ENCODE data around the gene PRKG1.

The PRKG1 gene

GRCh38 chr10:51965451-51965850, 891.2 kb downstream of the PRKG1 start:
- TF ChIP-seq EZH2phosphoT487 (IDR thresholded peaks at IDR 0.05; ENCODE audit: borderline replicate concordance) (no peak), CTCF (conservative IDR thresholded peaks at IDR 0.05; ENCODE audit: low read length) (no peak)
- H3K4me3 ChIP-seq (ENCODE audit: low read length, poor library complexity, severe bottlenecking) = no peak overlapping the region
- H3K27me3 ChIP-seq (ENCODE audit: insufficient read depth, low read length, poor library complexity, severe bottlenecking) = no peaks in the 10 kb centered on the region
- H3K9me2 ChIP-seq (replicated peaks; ENCODE audit: low read depth, low read length) = no peaks in the 10 kb centered on the region
- no peaks in the 10 kb centered on the region for H3K79me2 ChIP-seq (ENCODE audit: insufficient read depth, low read length)
- H3K36me3 ChIP-seq (ENCODE audit: insufficient read depth, low read length) = no peaks in the 10 kb centered on the region
- no peaks in the 10 kb centered on the region for H3K9me3 ChIP-seq (ENCODE audit: insufficient read depth, low read depth, low read length)
- H3K4me2 ChIP-seq (ENCODE audit: low read depth, low read length, poor library complexity, severe bottlenecking) = no peak overlapping the region
- H3K9ac ChIP-seq (ENCODE audit: low read depth, low read length, poor library complexity, severe bottlenecking) = no peak overlapping the region
- H4K20me1 ChIP-seq (ENCODE audit: insufficient read depth, low read length, poor library complexity, severe bottlenecking) = no peaks in the 10 kb centered on the region
- no peak overlapping the region for H2AFZ ChIP-seq (ENCODE audit: low read length)
- H3F3A ChIP-seq (ENCODE audit: low read depth) = no peaks in the 10 kb centered on the region
- no peaks in the 10 kb centered on the region for H3K4me1 ChIP-seq (ENCODE audit: insufficient read depth, low read length, poor library complexity, severe bottlenecking)

- Histone ChIP-seq H3K79me2 (ENCODE audit: insufficient read depth, low read length) (no peaks in the 10 kb centered on the region), H3F3A (ENCODE audit: low read depth) (no peaks in the 10 kb centered on the region), H3K4me1 (ENCODE audit: insufficient read depth, low read length, poor library complexity, severe bottlenecking) (no peaks in the 10 kb centered on the region), H3K27me3 (ENCODE audit: insufficient read depth, low read length, poor library complexity, severe bottlenecking) (no peaks in the 10 kb centered on the region), H3K36me3 (ENCODE audit: insufficient read depth, low read length) (no peaks in the 10 kb centered on the region), H3K4me2 (ENCODE audit: low read depth, low read length, poor library complexity, severe bottlenecking) (no peak overlapping the region), H4K20me1 (ENCODE audit: insufficient read depth, low read length, poor library complexity, severe bottlenecking) (no peaks in the 10 kb centered on the region), H3K9me2 (replicated peaks; ENCODE audit: low read depth, low read length) (no peaks in the 10 kb centered on the region), H3K4me3 (ENCODE audit: low read length, poor library complexity, severe bottlenecking) (no peak overlapping the region), H3K9ac (ENCODE audit: low read depth, low read length, poor library complexity, severe bottlenecking) (no peak overlapping the region), H3K9me3 (ENCODE audit: insufficient read depth, low read depth, low read length) (no peaks in the 10 kb centered on the region), H2AFZ (ENCODE audit: low read length) (no peak overlapping the region)
- TF ChIP-seq CTCF (conservative IDR thresholded peaks at IDR 0.05; ENCODE audit: low read length) (no peak), EZH2phosphoT487 (IDR thresholded peaks at IDR 0.05; ENCODE audit: borderline replicate concordance) (no peak)
These were observed 898.6 kb downstream of the PRKG1 start for GRCh38 chr10:51972733-51973346.

DNA sequence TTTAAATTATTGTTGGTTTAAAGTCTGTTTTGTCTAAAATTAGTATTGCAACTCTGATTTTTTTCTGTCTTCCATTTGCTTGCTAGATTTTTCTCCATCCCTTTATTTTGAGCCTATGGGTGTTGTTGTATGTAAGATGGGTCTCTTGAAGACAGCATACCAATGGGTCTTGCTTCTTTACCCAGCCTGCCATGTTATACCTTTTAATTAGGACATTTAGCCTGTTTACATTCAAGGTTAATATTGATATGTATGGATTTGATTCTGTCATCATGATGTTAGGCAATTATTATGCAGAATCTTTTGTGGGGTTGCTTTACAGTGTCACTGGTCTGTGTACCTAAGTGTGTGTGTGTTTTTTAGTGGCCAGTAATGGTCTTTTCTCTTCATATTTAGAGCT, 906.5 kb downstream of the PRKG1 start:
- Histone ChIP-seq H3K9me3 (ENCODE audit: insufficient read depth, low read depth, low read length) (no peaks in the 10 kb centered on the region; the same call in 1 of the 2 replicates), H4K20me1 (ENCODE audit: insufficient read depth, low read length, poor library complexity, severe bottlenecking) (no peaks in the 10 kb centered on the region), H3K9me2 (replicated peaks; ENCODE audit: low read depth, low read length) (no peaks in the 10 kb centered on the region), H2AFZ (ENCODE audit: low read length) (no peak overlapping the region), H3K9ac (ENCODE audit: low read depth, low read length, poor library complexity, severe bottlenecking) (no peak overlapping the region), H3K4me2 (ENCODE audit: low read depth, low read length, poor library complexity, severe bottlenecking) (no peak overlapping the region), H3K36me3 (ENCODE audit: insufficient read depth, low read length) (no peaks in the 10 kb centered on the region), H3K4me3 (ENCODE audit: low read length, poor library complexity, severe bottlenecking) (no peak overlapping the region), H3K27me3 (ENCODE audit: insufficient read depth, low read length, poor library complexity, severe bottlenecking) (no peaks in the 10 kb centered on the region), H3K79me2 (ENCODE audit: insufficient read depth, low read length) (no peaks in the 10 kb centered on the region), H3K4me1 (ENCODE audit: insufficient read depth, low read length, poor library complexity, severe bottlenecking) (no peaks in the 10 kb centered on the region), H3F3A (ENCODE audit: low read depth) (no peaks in the 10 kb centered on the region)
- no peak for TF ChIP-seq CTCF (conservative IDR thresholded peaks at IDR 0.05; ENCODE audit: low read length)
- TF ChIP-seq EZH2phosphoT487 (IDR thresholded peaks at IDR 0.05; ENCODE audit: borderline replicate concordance) = no peak

Data from Loucy (cell line).